ENCODE data around the gene KIF2C.

DNA sequence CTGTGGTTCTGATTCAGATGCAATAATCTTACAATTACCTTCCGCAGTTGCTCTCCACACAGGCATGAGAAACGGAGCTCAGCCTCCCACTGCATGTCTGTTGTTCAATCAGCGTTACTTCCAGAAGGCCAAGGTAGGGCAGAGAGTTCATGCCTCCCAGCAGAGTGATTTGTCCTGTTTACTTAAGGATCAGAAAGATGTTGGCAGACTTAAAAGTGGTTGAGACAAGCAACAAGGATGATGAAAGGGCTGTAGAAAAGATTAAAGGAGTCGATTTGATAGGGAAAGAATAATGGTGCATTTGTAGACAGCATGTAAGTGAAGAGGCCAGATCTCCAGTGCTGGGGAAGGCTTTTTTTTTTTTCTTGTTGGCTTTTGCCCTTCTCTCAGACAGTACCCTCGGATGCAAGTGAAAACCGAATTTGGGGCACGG, 38.5 kb upstream of the KIF2C start:
- TF ChIP-seq BHLHE40 (IDR thresholded peaks at IDR 0.05; ENCODE audit: borderline replicate concordance) (no peak), TARDBP (IDR thresholded peaks at IDR 0.05) (no peak), ZNF384 (IDR thresholded peaks at IDR 0.05) (no peak), NFRKB (IDR thresholded peaks at IDR 0.05) (no peak), FOXK2 (IDR thresholded peaks at IDR 0.05) (no peak)
- TF ChIP-seq, protein P1, sequence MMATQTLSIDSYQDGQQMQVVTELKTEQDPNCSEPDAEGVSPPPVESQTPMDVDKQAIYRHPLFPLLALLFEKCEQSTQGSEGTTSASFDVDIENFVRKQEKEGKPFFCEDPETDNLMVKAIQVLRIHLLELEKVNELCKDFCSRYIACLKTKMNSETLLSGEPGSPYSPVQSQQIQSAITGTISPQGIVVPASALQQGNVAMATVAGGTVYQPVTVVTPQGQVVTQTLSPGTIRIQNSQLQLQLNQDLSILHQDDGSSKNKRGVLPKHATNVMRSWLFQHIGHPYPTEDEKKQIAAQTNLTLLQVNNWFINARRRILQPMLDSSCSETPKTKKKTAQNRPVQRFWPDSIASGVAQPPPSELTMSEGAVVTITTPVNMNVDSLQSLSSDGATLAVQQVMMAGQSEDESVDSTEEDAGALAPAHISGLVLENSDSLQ (IDR thresholded peaks at IDR 0.05), result no peak

Measured in HEK293T (cell line).